ENCODE measurements around the gene SDHB. TPM values are rescaled to one million over a fixed set of nuclear protein-coding genes. Genes with fewer than 3 reads are reported as not detected.
"Not testable (repeated sequence)": the region's sequence is repeated elsewhere in the genome, so short reads cannot be mapped to it uniquely, and the experiment has no call there.

SDHB gene
- total and polyA plus RNA-seq, 2 of the 13 experiments (the other 11 are each of a cell fraction or from before 2014, with no cell fraction given), result 136 to 142 TPM

GRCh38 chr1:17065666-17066065 is 11.8 kb upstream of the SDHB start:
- H3K9ac ChIP-seq (ENCODE audit: insufficient read depth, low read depth, low read length), result no peak overlapping the region
- H3K4me2 ChIP-seq (ENCODE audit: low read depth, low read length), result no peak overlapping the region
- no peaks in the 10 kb centered on the region for H4K20me1 ChIP-seq (ENCODE audit: insufficient read depth, low read length)
- 56% methylated on average over 6 of the region's 7 CpGs for WGBS (ENCODE audit: low lambda C conversion rate)
- H3K79me2 ChIP-seq (ENCODE audit: insufficient read depth, low read length), result no peaks in the 10 kb centered on the region
- ChIA-PET CTCF (ENCODE audit: low intra/inter-chr PET ratio, low total read pairs) (no interaction called here), POLR2A (no interaction called here)
- no peak overlapping the region for H2AFZ ChIP-seq (ENCODE audit: low read length)
- no peak for DNase-seq (ENCODE audit: low spot score)
- no peak overlapping the region for H3K27ac ChIP-seq (ENCODE audit: extremely low read length, insufficient read depth, low read length)
- no peaks in the 10 kb centered on the region for H3K4me1 ChIP-seq (ENCODE audit: insufficient read depth, low read length)
- H3K27me3 ChIP-seq (ENCODE audit: control insufficient read depth in 1 of 2, insufficient read depth in 2 of 2, low read length in 2 of 2), result peaks cover 0 to 1% of the 10 kb centered on the region in 2 experiments; a peak in 2 of 5 replicates
- intact Hi-C loops (cut with micrococcal nuclease; ENCODE audit: unreplicated experiment), result no loop called here
- no peak overlapping the region for H3K4me3 ChIP-seq (replicated peaks in 1 of 3; ENCODE audit: insufficient read depth in 1 of 3, low read depth in 2 of 3, low read length in 3 of 3)
- in situ Hi-C loops (cut with HindIII; ENCODE audit: extremely low pct_ligation_motif_present, low pct_unique_long_range_greater_than_20kb), result no loop called here
- no peaks in the 10 kb centered on the region for H3K9me3 ChIP-seq (ENCODE audit: low read length)
- no peak for FAIRE-seq
- no peaks in the 10 kb centered on the region for H3K36me3 ChIP-seq (replicated peaks in 1 of 2; ENCODE audit: control insufficient read depth in 1 of 2, insufficient read depth in 2 of 2, low read length in 2 of 2)
- BruUV-seq (replicated peaks), result no TSS peak
- TF ChIP-seq HNRNPH1 (optimal IDR thresholded peaks at IDR 0.05; ENCODE audit: low read depth, low read length) (no peak), ZC3H13 (CRISPR knock-in tag; IDR thresholded peaks at IDR 0.05) (no peak), ZNF446 (CRISPR knock-in tag; IDR thresholded peaks at IDR 0.05) (no peak), SP140L (CRISPR knock-in tag; IDR thresholded peaks at IDR 0.05; ENCODE audit: borderline replicate concordance) (no peak), NR0B2 (CRISPR knock-in tag; IDR thresholded peaks at IDR 0.05) (no peak)
- TF ChIP-seq, protein P1, sequence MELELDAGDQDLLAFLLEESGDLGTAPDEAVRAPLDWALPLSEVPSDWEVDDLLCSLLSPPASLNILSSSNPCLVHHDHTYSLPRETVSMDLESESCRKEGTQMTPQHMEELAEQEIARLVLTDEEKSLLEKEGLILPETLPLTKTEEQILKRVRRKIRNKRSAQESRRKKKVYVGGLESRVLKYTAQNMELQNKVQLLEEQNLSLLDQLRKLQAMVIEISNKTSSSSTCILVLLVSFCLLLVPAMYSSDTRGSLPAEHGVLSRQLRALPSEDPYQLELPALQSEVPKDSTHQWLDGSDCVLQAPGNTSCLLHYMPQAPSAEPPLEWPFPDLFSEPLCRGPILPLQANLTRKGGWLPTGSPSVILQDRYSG (CRISPR knock-in tag; IDR thresholded peaks at IDR 0.05), result no peak
- TF ChIP-seq, protein P2, sequence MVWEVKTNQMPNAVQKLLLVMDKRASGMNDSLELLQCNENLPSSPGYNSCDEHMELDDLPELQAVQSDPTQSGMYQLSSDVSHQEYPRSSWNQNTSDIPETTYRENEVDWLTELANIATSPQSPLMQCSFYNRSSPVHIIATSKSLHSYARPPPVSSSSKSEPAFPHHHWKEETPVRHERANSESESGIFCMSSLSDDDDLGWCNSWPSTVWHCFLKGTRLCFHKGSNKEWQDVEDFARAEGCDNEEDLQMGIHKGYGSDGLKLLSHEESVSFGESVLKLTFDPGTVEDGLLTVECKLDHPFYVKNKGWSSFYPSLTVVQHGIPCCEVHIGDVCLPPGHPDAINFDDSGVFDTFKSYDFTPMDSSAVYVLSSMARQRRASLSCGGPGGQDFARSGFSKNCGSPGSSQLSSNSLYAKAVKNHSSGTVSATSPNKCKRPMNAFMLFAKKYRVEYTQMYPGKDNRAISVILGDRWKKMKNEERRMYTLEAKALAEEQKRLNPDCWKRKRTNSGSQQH (CRISPR knock-in tag; IDR thresholded peaks at IDR 0.05; ENCODE audit: low read depth), result no peak
- ATAC-seq, result no peak

DNA sequence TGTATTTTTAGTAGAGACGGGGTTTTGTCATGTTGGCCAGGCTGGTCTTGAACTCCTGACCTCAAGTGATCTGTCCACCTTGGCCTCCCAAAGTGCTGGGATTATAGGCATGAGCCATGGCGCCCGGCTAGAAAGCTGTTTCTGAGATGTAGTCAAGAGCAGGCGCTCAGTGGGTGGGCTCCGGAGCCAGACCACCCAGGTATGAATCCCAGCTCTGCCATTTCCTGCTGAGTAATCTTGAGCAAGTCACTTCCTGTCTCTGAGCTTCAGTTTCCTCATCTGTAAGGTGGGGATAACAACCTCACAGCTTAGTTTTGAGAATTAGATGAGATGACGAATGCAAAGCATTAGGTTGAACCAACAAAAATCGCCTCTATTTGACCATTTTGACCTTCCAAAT is 8.9 kb upstream of the SDHB start:
- in situ Hi-C loops (cut with HindIII; ENCODE audit: extremely low pct_ligation_motif_present, low pct_unique_long_range_greater_than_20kb); H4K20me1 ChIP-seq (ENCODE audit: insufficient read depth, low read length); BruUV-seq (replicated peaks); H3K4me3 ChIP-seq (replicated peaks in 1 of 3; ENCODE audit: insufficient read depth in 1 of 3, low read depth in 2 of 3, low read length in 3 of 3); H3K79me2 ChIP-seq (ENCODE audit: insufficient read depth, low read length); POLR2A ChIA-PET; H3K4me1 ChIP-seq (ENCODE audit: insufficient read depth, low read length); DNase-seq (ENCODE audit: low spot score); intact Hi-C loops (cut with micrococcal nuclease; ENCODE audit: unreplicated experiment); H2AFZ ChIP-seq (ENCODE audit: low read length); H3K36me3 ChIP-seq (replicated peaks in 1 of 2; ENCODE audit: control insufficient read depth in 1 of 2, insufficient read depth in 2 of 2, low read length in 2 of 2); H3K9me3 ChIP-seq (ENCODE audit: low read length); ATAC-seq; FAIRE-seq; H3K9ac ChIP-seq (ENCODE audit: insufficient read depth, low read depth, low read length); H3K27ac ChIP-seq (ENCODE audit: extremely low read length, insufficient read depth, low read length); H3K27me3 ChIP-seq (ENCODE audit: control insufficient read depth in 1 of 2, insufficient read depth in 2 of 2, low read length in 2 of 2); CTCF ChIA-PET (ENCODE audit: low intra/inter-chr PET ratio, low total read pairs); H3K4me2 ChIP-seq (ENCODE audit: low read depth, low read length): not testable (repeated sequence)
- WGBS (ENCODE audit: low lambda C conversion rate), result 68% methylated on average over 7 of the region's 7 CpGs

All from HepG2 (cell line).